Measurements from ENCODE around the gene ARHGAP24.

DNA sequence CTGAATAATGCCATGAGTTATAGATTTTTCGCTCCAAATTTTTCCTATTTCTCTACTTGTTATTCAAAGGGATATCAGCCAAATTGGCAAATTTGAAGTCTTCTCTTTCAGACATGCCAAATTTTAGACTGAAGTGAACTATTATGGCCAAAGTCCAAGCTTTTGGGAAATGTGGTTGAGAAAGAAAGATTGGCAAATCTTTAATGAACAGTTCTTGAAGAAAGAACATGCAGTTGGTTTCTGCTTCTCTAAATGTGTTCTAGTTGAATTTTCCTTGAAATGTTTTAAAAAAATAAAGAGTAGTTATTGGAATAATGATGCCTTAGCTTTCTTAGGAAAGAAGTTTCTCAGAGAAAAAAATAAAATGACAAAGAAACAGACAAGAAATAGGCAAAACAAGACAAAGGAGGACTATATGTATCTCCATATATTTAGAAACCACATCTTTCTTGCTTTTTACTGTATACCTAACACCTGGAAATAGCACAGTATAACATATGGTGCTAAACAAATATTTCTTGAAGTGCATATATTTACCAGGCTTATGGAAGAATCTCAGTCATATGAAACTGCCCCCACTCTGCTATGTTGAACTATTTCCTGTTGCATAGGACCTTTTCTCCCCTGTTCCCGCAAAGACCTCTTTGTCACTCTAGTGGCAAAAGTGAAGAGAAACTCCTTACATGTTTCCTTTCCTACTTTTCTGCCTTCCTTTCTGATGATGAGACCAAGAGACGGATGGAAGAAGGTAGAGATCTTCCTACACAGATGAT is 250.0 kb downstream of the ARHGAP24 start:
- TF ChIP-seq EZH2 (IDR thresholded peaks at IDR 0.05; ENCODE audit: low read length, missing control alignments): no peak
- TF ChIP-seq, protein P1, sequence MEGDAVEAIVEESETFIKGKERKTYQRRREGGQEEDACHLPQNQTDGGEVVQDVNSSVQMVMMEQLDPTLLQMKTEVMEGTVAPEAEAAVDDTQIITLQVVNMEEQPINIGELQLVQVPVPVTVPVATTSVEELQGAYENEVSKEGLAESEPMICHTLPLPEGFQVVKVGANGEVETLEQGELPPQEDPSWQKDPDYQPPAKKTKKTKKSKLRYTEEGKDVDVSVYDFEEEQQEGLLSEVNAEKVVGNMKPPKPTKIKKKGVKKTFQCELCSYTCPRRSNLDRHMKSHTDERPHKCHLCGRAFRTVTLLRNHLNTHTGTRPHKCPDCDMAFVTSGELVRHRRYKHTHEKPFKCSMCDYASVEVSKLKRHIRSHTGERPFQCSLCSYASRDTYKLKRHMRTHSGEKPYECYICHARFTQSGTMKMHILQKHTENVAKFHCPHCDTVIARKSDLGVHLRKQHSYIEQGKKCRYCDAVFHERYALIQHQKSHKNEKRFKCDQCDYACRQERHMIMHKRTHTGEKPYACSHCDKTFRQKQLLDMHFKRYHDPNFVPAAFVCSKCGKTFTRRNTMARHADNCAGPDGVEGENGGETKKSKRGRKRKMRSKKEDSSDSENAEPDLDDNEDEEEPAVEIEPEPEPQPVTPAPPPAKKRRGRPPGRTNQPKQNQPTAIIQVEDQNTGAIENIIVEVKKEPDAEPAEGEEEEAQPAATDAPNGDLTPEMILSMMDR (conservative IDR thresholded peaks at IDR 0.05 in 1 of 2, IDR thresholded peaks at IDR 0.05 in 1 of 2; ENCODE audit: low read depth in 1 of 2, low read length in 2 of 2): no peak
